Caco-2 (cell line): Measurements from ENCODE around the gene NLGN4Y. TPM values are rescaled to one million over a fixed set of nuclear protein-coding genes. Genes with fewer than 3 reads are reported as not detected.

Source experiments
- BruUV-seq: library from RNA; stranded (reverse); fragments of 400-500 nt; replicated peaks from 2 replicates; lab custom pipeline; 2021; lab: Mats Ljungman, UMichigan
- CTCF ChIA-PET: fragments of 300-600 bp; sonication (Branson Sonifier 250); formaldehyde crosslinking; loops from one replicate; lab custom pipeline; 2022; ENCODE audit warnings: antibody characterized with exemption; lab: Charles Lee
- POLR2A ChIA-PET: fragments of 300-600 bp; sonication (Branson Sonifier 250); formaldehyde crosslinking; loops from one replicate; lab custom pipeline; 2022; ENCODE audit warnings: antibody characterized with exemption; lab: Charles Lee
- DNase-seq, 2 experiments: peaks; one replicate each; pipeline versions ENCODE4 v3.0.0 to v3.0.0-alpha.2; 2020 to 2022
- H3K27me3 ChIP-seq: replicated peaks from 2 replicates; pipeline ENCODE4 v1.6.0; 2011; ENCODE audit warnings: low read length; ENCODE audit not compliant: control insufficient read depth, insufficient read depth
- H3K36me3 ChIP-seq: 2 replicates; pipeline ENCODE4 v1.5.1; 2011; ENCODE audit warnings: low read length; ENCODE audit not compliant: control insufficient read depth, insufficient read depth
- H3K4me1 ChIP-seq: fragments of 250-450 bp; sonication (Bioruptor Pico); 2 replicates; pipeline ENCODE4 v1.5.1; 2020; ENCODE audit warnings: mild to moderate bottlenecking
- H3K4me3 ChIP-seq: 2 replicates; pipeline ENCODE4 v1.5.1; 2011; ENCODE audit warnings: low read depth, mild to moderate bottlenecking, control low read depth, low read length
- H3K9me3 ChIP-seq: fragments of 250-450 bp; sonication (Bioruptor Pico); 2 replicates; pipeline ENCODE4 v1.5.1; 2020; ENCODE audit warnings: mild to moderate bottlenecking, moderate library complexity
- H3K27ac Mint-ChIP-seq: one replicate; pipeline ENCODE4 v1.8.0; 2022; ENCODE audit warnings: mixed read lengths; ENCODE audit not compliant: unreplicated experiment
- H3K27me3 Mint-ChIP-seq: one replicate; pipeline ENCODE4 v1.8.0; 2022; ENCODE audit warnings: mixed read lengths; ENCODE audit not compliant: insufficient read depth, unreplicated experiment
- H3K36me3 Mint-ChIP-seq: one replicate; pipeline ENCODE4 v1.8.0; 2022; ENCODE audit warnings: mild to moderate bottlenecking, mixed read lengths; ENCODE audit not compliant: insufficient read depth, unreplicated experiment
- H3K4me1 Mint-ChIP-seq: one replicate; pipeline ENCODE4 v1.8.0; 2022; ENCODE audit warnings: low read depth, mixed read lengths; ENCODE audit not compliant: unreplicated experiment
- H3K4me3 Mint-ChIP-seq: one replicate; pipeline ENCODE4 v1.8.0; 2022; ENCODE audit warnings: mild to moderate bottlenecking, moderate library complexity, mixed read lengths; ENCODE audit not compliant: unreplicated experiment
- H3K9me3 Mint-ChIP-seq: one replicate; pipeline ENCODE4 v1.8.0; 2022; ENCODE audit warnings: mixed read lengths; ENCODE audit not compliant: unreplicated experiment
- intact Hi-C: fragments of 100-400 bp; cut with micrococcal nuclease; formaldehyde crosslinking; loops from one replicate; pipeline ENCODE4 v1.10.0; 2022; ENCODE audit not compliant: unreplicated experiment
- total RNA-seq: library from RNA; stranded (reverse); gene quantifications from 2 replicates; pipeline ENCODE4 v1.2.3, GENCODE V29; 2022
- TF ChIP-seq, protein P1 (sequence below), 2 experiments: fragments of 200-600 bp in 1 of 2; IDR thresholded peaks; 1 replicate in 1 of 2; 2 replicates in 1 of 2; pipeline versions ENCODE4 v1.5.1 to v1.8.0; 2011 to 2022; ENCODE audit warnings: antibody characterized with exemption in 1 of 2, control low read depth in 1 of 2, inconsistent platforms in 1 of 2, low read depth in 1 of 2, low read length in 1 of 2, mild to moderate bottlenecking in 1 of 2, moderate library complexity in 1 of 2; ENCODE audit not compliant: insufficient read depth in 1 of 2, severe bottlenecking in 1 of 2, unreplicated experiment in 1 of 2

Gene NLGN4Y
- total RNA-seq, 1 experiment from 2014 or later, result not detected

DNA sequence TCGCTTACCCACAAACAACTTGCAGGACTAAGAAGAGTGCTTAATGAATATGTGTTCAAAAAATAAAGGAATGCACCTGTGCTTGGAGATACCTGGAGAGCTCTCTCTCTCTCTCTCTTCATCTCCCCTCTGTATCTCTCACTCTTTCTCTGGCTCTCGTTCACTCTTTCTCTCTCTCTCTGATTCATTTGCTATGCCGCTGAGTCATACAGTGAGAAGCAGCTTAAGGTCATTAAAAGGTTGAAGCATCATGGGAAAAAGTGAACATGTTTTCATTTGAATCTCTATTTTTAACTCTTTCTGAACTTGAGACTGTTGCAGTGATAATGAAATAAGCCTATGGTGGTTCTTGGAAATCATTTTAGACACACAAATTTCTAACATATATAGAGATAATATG lies 277.8 kb downstream of the NLGN4Y start:
- Histone ChIP-seq H3K36me3 (no peaks in the 10 kb centered on the region), H3K4me3 (no peak overlapping the region), H3K9me3 (no peaks in the 10 kb centered on the region), H3K27me3 (no peaks in the 10 kb centered on the region), H3K4me1 (no peaks in the 10 kb centered on the region)
- no peaks in the 10 kb centered on the region for H3K36me3 Mint-ChIP-seq
- no peak overlapping the region for H3K27ac Mint-ChIP-seq
- no peaks in the 10 kb centered on the region for H3K4me1 Mint-ChIP-seq
- H3K27me3 Mint-ChIP-seq, result no peaks in the 10 kb centered on the region
- no peak overlapping the region for H3K4me3 Mint-ChIP-seq
- H3K9me3 Mint-ChIP-seq, result no peaks in the 10 kb centered on the region
- intact Hi-C loops, result no loop called here
- POLR2A ChIA-PET, result no interaction called here
- TF ChIP-seq, protein P1, sequence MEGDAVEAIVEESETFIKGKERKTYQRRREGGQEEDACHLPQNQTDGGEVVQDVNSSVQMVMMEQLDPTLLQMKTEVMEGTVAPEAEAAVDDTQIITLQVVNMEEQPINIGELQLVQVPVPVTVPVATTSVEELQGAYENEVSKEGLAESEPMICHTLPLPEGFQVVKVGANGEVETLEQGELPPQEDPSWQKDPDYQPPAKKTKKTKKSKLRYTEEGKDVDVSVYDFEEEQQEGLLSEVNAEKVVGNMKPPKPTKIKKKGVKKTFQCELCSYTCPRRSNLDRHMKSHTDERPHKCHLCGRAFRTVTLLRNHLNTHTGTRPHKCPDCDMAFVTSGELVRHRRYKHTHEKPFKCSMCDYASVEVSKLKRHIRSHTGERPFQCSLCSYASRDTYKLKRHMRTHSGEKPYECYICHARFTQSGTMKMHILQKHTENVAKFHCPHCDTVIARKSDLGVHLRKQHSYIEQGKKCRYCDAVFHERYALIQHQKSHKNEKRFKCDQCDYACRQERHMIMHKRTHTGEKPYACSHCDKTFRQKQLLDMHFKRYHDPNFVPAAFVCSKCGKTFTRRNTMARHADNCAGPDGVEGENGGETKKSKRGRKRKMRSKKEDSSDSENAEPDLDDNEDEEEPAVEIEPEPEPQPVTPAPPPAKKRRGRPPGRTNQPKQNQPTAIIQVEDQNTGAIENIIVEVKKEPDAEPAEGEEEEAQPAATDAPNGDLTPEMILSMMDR (IDR thresholded peaks at IDR 0.05; ENCODE audit: insufficient read depth in 1 of 2, low read depth in 1 of 2, low read length in 1 of 2, severe bottlenecking in 1 of 2, unreplicated experiment in 1 of 2), result no peak
- CTCF ChIA-PET, result no interaction called here
- no TSS peak for BruUV-seq
- DNase-seq, result no peak

DNA sequence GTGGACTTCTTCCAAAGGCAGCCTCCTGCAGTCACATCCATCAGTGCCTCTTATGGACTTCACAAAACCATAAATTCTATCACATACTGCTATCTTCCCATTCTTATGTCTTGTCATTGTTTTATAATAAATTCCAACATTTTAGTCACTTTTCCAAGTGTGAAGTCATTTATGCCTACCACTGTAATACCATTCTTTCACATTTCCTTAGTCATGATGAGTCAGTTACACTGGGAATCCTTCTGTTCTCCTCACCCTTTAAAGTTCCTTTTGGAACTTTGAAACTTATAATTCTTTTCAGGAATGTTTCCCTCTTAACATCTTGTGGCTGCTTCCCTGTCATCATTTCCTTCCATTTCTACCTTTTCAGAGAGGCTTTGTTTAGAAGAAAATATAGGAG lies 279.7 kb downstream of the NLGN4Y start:
- H3K27me3 ChIP-seq, result no peaks in the 10 kb centered on the region
- no peaks in the 10 kb centered on the region for H3K4me1 Mint-ChIP-seq
- H3K36me3 ChIP-seq, result no peaks in the 10 kb centered on the region
- H3K4me3 Mint-ChIP-seq, result no peak overlapping the region
- no peak overlapping the region for H3K27ac Mint-ChIP-seq
- no peak for DNase-seq
- TF ChIP-seq, protein P1 (IDR thresholded peaks at IDR 0.05; ENCODE audit: insufficient read depth in 1 of 2, low read depth in 1 of 2, low read length in 1 of 2, severe bottlenecking in 1 of 2, unreplicated experiment in 1 of 2), result no peak
- H3K4me1 ChIP-seq, result no peaks in the 10 kb centered on the region
- H3K27me3 Mint-ChIP-seq, result no peaks in the 10 kb centered on the region
- no peaks in the 10 kb centered on the region for H3K9me3 ChIP-seq
- H3K4me3 ChIP-seq, result no peak overlapping the region
- no TSS peak for BruUV-seq
- ChIA-PET CTCF (no interaction called here), POLR2A (no interaction called here)
- intact Hi-C loops, result no loop called here
- no peaks in the 10 kb centered on the region for H3K36me3 Mint-ChIP-seq
- no peaks in the 10 kb centered on the region for H3K9me3 Mint-ChIP-seq

DNA sequence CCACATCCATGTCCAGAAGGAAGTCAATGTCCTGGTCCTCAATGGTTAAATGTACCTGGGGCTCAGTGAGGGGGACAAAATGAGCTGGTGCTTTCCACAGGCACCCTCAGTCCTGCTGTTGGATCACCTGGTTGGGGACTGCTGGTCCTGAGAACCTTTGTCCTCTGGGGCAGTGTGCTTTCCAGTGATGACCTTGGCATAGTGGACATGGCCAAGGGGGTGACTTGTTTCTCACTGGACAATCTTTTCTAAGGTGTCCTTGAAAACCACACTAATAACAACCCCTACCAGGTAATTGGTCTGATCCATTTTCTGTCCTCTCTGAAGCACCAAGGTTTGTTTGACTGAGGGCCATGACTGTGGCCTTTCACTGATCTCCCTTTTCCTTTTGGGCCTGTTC lies 294.1 kb downstream of the NLGN4Y start:
- CTCF ChIA-PET, result no interaction called here
- Histone ChIP-seq H3K4me3 (no peak overlapping the region), H3K36me3 (no peaks in the 10 kb centered on the region), H3K27me3 (no peaks in the 10 kb centered on the region), H3K4me1 (no peaks in the 10 kb centered on the region), H3K9me3 (no peaks in the 10 kb centered on the region)
- H3K27me3 Mint-ChIP-seq, result no peaks in the 10 kb centered on the region
- no peak overlapping the region for H3K4me3 Mint-ChIP-seq
- TF ChIP-seq, protein P1 (IDR thresholded peaks at IDR 0.05; ENCODE audit: insufficient read depth in 1 of 2, low read depth in 1 of 2, low read length in 1 of 2, severe bottlenecking in 1 of 2, unreplicated experiment in 1 of 2), result no peak
- no peak overlapping the region for H3K27ac Mint-ChIP-seq
- BruUV-seq, result no TSS peak
- intact Hi-C loops, result no loop called here
- H3K9me3 Mint-ChIP-seq, result no peaks in the 10 kb centered on the region
- no peaks in the 10 kb centered on the region for H3K4me1 Mint-ChIP-seq
- H3K36me3 Mint-ChIP-seq, result no peaks in the 10 kb centered on the region
- no peak for DNase-seq
- POLR2A ChIA-PET, result no interaction called here
